ENCODE data around the gene GPHN.

DNA sequence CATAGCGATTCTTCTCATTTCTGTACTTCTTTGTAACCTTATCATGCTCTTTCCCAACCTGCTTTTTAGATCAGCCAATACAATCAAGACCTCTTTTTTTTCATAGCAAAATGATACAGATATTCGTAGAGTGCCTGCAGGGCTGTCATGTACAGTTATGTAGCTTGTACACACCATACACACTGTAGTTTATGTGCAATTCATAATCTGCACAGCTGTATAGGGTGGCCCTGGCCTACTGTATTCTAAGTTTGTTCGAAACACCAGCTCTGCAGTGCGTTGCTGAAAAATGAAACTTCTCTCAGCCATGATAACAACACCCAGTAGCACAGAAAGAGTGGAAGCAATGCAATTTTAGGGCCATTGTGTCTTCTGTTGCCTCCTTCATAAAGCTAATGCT is 717.6 kb downstream of the GPHN start:
- TF ChIP-seq, protein P1, sequence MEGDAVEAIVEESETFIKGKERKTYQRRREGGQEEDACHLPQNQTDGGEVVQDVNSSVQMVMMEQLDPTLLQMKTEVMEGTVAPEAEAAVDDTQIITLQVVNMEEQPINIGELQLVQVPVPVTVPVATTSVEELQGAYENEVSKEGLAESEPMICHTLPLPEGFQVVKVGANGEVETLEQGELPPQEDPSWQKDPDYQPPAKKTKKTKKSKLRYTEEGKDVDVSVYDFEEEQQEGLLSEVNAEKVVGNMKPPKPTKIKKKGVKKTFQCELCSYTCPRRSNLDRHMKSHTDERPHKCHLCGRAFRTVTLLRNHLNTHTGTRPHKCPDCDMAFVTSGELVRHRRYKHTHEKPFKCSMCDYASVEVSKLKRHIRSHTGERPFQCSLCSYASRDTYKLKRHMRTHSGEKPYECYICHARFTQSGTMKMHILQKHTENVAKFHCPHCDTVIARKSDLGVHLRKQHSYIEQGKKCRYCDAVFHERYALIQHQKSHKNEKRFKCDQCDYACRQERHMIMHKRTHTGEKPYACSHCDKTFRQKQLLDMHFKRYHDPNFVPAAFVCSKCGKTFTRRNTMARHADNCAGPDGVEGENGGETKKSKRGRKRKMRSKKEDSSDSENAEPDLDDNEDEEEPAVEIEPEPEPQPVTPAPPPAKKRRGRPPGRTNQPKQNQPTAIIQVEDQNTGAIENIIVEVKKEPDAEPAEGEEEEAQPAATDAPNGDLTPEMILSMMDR (IDR thresholded peaks at IDR 0.05) = no peak
- TF ChIP-seq POLR2A (IDR thresholded peaks at IDR 0.05; ENCODE audit: low read length) = no peak
- TF ChIP-seq KDM1A (IDR thresholded peaks at IDR 0.05; ENCODE audit: low read depth) = no peak
- no peak for TF ChIP-seq EHF (CRISPR knock-in tag; IDR thresholded peaks at IDR 0.05)
- TF ChIP-seq ESRRA (IDR thresholded peaks at IDR 0.05; ENCODE audit: borderline replicate concordance, low read length) = no peak
- no peak for TF ChIP-seq MAFK (IDR thresholded peaks at IDR 0.05; ENCODE audit: partially characterized antibody)
- no peak for TF ChIP-seq RFX5 (IDR thresholded peaks at IDR 0.05)
- no peak for TF ChIP-seq CEBPB (IDR thresholded peaks at IDR 0.05)
- TF ChIP-seq JUN (IDR thresholded peaks at IDR 0.05) = no peak
- no peak for TF ChIP-seq CBX8 (IDR thresholded peaks at IDR 0.05)
- TF ChIP-seq CHD2 (IDR thresholded peaks at IDR 0.05; ENCODE audit: low read length, partially characterized antibody) = no peak
- TF ChIP-seq EP300 (IDR thresholded peaks at IDR 0.05) = no peak
- TF ChIP-seq SREBF2 (IDR thresholded peaks at IDR 0.05) = no peak

Data from A549 (cell line).